Neural cell (in vitro differentiated cells): ENCODE data around the gene SSTR1.

Source experiments
- CTCF ChIP-seq: fragments of 450-650 bp; IDR thresholded peaks from 2 replicates; pipeline ENCODE4 v1.5.1; 2014; ENCODE audit warnings: antibody characterized with exemption, mild to moderate bottlenecking, moderate library complexity; ENCODE audit not compliant: poor library complexity, severe bottlenecking
- EP300 ChIP-seq: fragments of 450-650 bp; conservative IDR thresholded peaks from 2 replicates; pipeline ENCODE4 v1.6.1; 2014; ENCODE audit warnings: antibody characterized with exemption, mild to moderate bottlenecking, moderate library complexity; ENCODE audit not compliant: poor library complexity, severe bottlenecking
- EZH2 ChIP-seq: fragments of 200-600, 300-800 bp; shearing (Covaris generic), sonication (generic); IDR thresholded peaks from 2 replicates; pipeline ENCODE4 v1.6.1; 2014; ENCODE audit warnings: antibody characterized with exemption, low read length, borderline replicate concordance, mild to moderate bottlenecking; ENCODE audit not compliant: insufficient read depth, poor library complexity, severe bottlenecking
- MXI1 ChIP-seq: fragments of 450-650 bp; conservative IDR thresholded peaks from 2 replicates; pipeline ENCODE4 v1.6.1; 2014; ENCODE audit warnings: antibody characterized with exemption, mild to moderate bottlenecking; ENCODE audit not compliant: poor library complexity, severe bottlenecking
- POLR2AphosphoS5 ChIP-seq: IDR thresholded peaks from 2 replicates; pipeline ENCODE4 v1.6.1; 2012
- REST ChIP-seq: IDR thresholded peaks from 2 replicates; pipeline ENCODE4 v1.6.1; 2012; ENCODE audit warnings: borderline replicate concordance
- SMC3 ChIP-seq: fragments of 450-650 bp; conservative IDR thresholded peaks from 2 replicates; pipeline ENCODE4 v1.6.1; 2014; ENCODE audit warnings: antibody characterized with exemption, mild to moderate bottlenecking, moderate library complexity; ENCODE audit not compliant: poor library complexity
- TAF1 ChIP-seq: IDR thresholded peaks from 2 replicates; pipeline ENCODE4 v1.6.1; 2012; ENCODE audit warnings: low read depth

GRCh38 chr14:38221077-38221476 lies 13.4 kb downstream of the SSTR1 start:
- TF ChIP-seq CTCF (no peak), EZH2 (no peak), POLR2AphosphoS5 (no peak), EP300 (no peak), REST (no peak), TAF1 (no peak), MXI1 (no peak), SMC3 (no peak)
